NCI-H1417 (cell line): Measurements from ENCODE around the gene GBE1.

Experiments used
- DNase-seq, 3 experiments: peaks; one replicate each; lab custom pipeline; 2025; lab: John Stamatoyannopoulos, UW

The GBE1 gene

GRCh38 chr3:81699536-81700320, 61.7 kb downstream of the GBE1 start:
- no peak for DNase-seq

GRCh38 chr3:81696090-81696489, 65.4 kb downstream of the GBE1 start:
- DNase-seq: no peak

- no peak for DNase-seq
Observed at GRCh38 chr3:81695302-81695701, 66.1 kb downstream of the GBE1 start.

- DNase-seq: no peak
Observed at GRCh38 chr3:81694662-81695061, 66.8 kb downstream of the GBE1 start.

GRCh38 chr3:81692766-81693165, 68.7 kb downstream of the GBE1 start:
- DNase-seq: no peak

GRCh38 chr3:81689617-81690016, 71.8 kb downstream of the GBE1 start:
- DNase-seq: no peak

GRCh38 chr3:81684751-81685395, 76.6 kb downstream of the GBE1 start:
- no peak for DNase-seq

GRCh38 chr3:81676706-81677456, 84.6 kb downstream of the GBE1 start:
- no peak for DNase-seq

GRCh38 chr3:81674690-81675089, 86.8 kb downstream of the GBE1 start:
- DNase-seq: no peak

- DNase-seq: no peak
Observed at GRCh38 chr3:81668283-81668682, 93.2 kb downstream of the GBE1 start.

- DNase-seq: peak in 2 of 3 experiments; percentile 1 to 15
Observed at GRCh38 chr3:81666502-81667121, 94.8 kb downstream of the GBE1 start.

- no peak for DNase-seq
Observed at GRCh38 chr3:81663114-81663513, 98.3 kb downstream of the GBE1 start.

GRCh38 chr3:81660036-81660435, 101.4 kb downstream of the GBE1 start:
- DNase-seq: no peak

GRCh38 chr3:81658322-81658997, 103.0 kb downstream of the GBE1 start:
- no peak for DNase-seq

GRCh38 chr3:81651139-81651538, 110.3 kb downstream of the GBE1 start:
- DNase-seq: peak in 2 of 3 experiments; percentile 21 to 76

- peak in 1 of 3 experiments; percentile 21 for DNase-seq
Observed at GRCh38 chr3:81650187-81650586, 111.3 kb downstream of the GBE1 start.

- no peak for DNase-seq
Observed at GRCh38 chr3:81645248-81645647, 116.2 kb downstream of the GBE1 start.

- DNase-seq: peak in 1 of 3 experiments; percentile 47
Observed at GRCh38 chr3:81643721-81644120, 117.7 kb downstream of the GBE1 start.

- DNase-seq: no peak
Observed at GRCh38 chr3:81638480-81638879, 123.0 kb downstream of the GBE1 start.

GRCh38 chr3:81632659-81633058, 128.8 kb downstream of the GBE1 start:
- DNase-seq: no peak

- no peak for DNase-seq
Observed at GRCh38 chr3:81624756-81625155, 136.7 kb downstream of the GBE1 start.

- DNase-seq: no peak
Observed at GRCh38 chr3:81622395-81622794, 139.1 kb downstream of the GBE1 start.
